Stimulated activated CD4-positive, alpha-beta T cell treated with anti-CD3 and anti-CD28 coated beads, Interleukin-2, amount 100 ng/mL, for 24 hours (primary cell): ENCODE measurements around the gene C1orf35.
"Not testable (repeated sequence)": the region's sequence is repeated elsewhere in the genome, so short reads cannot be mapped to it uniquely, and the experiment has no call there.

Experiments
- DNase-seq, 2 donors: peaks; one replicate each; pipeline ENCODE4 v3.0.0-alpha.2; 2020

Gene C1orf35

GRCh38 chr1:228142155-228142691, 39.1 kb upstream of the C1orf35 start:
- DNase-seq = no peak

DNA sequence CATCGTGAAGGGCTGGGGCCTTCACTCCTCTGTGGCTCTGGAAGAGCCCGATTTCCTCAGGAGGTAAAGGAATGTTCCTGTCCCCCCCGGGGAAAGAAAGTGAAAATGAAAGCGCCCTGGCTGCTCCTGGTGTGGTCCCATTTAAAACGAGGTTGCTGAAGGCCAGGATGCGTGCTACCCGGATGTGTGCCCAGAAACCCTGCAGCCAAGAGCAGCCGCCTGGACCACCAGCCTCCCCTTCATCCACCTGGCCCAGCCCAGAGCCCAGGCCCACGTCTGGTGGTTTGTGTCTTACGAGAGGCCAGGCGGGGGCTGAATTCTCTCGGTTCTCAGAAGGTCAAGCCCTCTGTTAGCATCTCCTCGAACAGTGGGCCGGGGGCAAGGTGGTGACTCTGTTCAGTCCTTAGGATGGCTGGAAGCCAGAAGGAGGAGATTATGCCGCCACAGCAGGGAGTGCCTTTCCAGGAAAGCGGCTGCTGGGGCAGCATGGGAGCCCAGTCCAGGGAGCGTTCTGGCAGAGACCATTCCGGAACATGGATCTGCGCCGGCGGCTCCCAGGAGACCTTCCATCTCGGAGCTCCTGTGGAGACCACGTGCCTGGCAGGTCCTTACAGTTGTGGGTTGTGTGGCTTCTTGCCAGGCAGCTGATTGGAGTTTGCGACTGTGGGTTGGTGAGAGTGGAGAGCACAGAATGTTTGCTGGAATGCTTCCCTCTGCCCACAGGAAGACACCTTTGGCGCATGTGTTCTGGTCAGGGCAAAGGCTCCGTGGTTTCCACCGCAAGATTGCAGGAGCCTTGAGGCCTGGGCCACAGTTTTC, 38.3 kb upstream of the C1orf35 start:
- peak in 1 of 2 donors; percentile 34 for DNase-seq

- DNase-seq = no peak
These were observed 37.6 kb upstream of the C1orf35 start for GRCh38 chr1:228140724-228141225.

GRCh38 chr1:228139931-228140723, 37.0 kb upstream of the C1orf35 start, which contains the start of gene GUK1:
Gene GUK1 (plus strand): TSS chr1:228140279. CDS start chr1:228140303, 24 bp downstream.
- peak; percentile 100 for DNase-seq

GRCh38 chr1:228139406-228139930, 36.3 kb upstream of the C1orf35 start:
- DNase-seq = no peak

- DNase-seq = no peak
These were observed 33.8 kb upstream of the C1orf35 start for GRCh38 chr1:228136901-228137300.

GRCh38 chr1:228134591-228134990, 31.5 kb upstream of the C1orf35 start:
- DNase-seq = no peak

DNA sequence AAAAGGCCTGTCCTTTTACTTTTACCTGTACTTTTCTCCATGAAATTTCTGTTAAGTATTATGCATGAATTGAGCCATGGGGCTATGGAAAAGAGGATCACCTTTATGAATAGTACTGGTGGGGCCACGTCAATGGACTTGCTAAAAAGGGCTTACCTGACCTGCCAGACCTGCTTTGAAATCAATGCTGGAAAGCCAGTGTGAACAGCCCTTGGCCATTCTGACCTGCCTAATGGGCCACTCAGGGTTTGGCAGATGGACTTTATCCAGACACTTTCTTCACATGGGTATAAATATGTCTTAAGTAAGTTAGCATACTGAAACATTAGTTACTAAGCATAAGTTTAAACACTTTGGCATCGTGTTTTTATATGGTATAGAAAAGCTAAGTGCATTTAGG, 28.6 kb upstream of the C1orf35 start:
- DNase-seq = no peak

DNA sequence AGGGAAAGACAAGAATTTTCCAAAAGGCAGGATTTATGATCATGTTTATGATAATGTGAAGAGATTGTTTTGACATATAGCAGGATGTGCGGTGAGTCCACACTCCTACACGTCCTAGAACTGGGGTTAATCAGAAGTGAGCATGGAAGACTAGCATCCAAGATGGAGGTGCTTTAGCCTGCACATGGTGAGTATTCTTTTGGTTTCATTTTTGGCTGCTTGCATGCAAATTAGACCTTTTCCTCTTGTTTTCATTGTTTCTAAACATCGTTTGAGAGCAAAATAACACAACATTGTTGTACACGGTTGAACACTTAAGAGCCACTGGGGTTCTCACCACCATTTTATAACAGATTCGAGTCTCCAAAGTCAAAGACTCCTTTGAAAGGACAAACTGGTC, 22.1 kb upstream of the C1orf35 start:
- no peak for DNase-seq

DNA sequence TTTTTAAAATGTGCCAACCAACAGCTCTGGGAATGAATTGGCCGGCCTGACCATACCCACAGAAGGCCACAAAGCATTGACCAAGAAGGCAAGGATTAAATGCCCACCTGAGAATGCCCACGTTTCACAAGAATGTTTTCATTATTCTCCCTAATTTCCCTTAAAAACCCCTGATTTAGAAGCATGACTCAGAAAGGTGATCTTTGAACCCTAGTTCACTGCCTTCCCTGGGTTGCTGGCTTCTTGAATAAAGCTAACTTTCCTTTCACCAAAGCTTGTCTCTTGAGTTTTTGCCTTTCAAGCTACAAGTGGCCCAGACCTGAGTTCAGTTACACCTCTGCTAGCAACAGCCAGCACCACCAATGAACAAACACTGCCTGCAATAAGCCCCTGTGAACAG, 20.4 kb upstream of the C1orf35 start:
- DNase-seq = no peak

GRCh38 chr1:228122921-228123441, 19.9 kb upstream of the C1orf35 start:
- no peak for DNase-seq

DNA sequence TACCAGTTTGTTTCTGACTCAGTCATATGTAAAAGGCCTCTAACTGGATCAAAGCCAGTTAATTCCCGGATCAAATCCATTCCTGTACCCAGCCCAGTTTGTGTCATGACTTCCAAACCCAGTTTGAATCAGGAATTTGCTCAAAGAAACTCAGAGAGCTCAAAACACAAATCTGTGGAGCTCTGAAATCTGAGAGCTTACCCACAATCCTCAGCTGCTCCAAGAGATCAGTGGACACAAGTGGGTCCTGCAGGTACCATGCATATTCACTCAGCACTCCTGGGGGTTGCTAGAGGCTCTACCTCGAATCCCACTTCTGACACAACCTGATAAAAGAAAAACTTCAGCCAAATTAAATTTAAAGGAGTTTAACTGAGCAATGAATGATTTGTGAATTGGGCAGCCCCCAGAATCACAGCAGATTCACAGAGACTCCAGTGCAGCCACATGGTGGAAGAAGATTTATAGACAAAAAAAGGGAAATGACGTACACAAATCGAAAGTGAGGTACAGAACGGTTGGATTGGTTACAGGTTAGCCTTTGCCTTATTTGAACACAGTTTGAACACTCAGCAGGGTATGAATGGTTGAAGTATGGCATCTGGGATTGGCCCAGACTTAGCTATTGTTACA, 17.8 kb upstream of the C1orf35 start:
- no peak for DNase-seq

- DNase-seq = no peak
These were observed 17.2 kb upstream of the C1orf35 start for GRCh38 chr1:228120351-228120750.

DNA sequence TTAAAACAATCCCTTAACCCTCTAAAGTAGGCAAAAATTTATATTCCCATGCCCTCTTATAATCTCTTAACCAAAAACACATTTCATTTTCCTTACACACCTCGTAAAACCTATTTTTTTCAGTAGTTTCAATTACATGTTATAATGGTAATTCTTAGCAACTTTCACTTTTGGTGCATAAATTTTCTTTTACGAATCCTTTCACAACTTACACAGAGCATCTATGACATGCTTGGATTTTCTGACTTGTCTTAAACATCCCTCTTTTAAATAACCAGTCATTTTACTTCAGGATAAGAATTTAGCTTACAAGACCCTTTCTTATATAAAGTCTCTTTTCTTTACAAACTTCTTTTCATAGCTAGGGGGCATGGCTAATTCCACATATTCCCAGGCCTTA, 14.9 kb upstream of the C1orf35 start:
- DNase-seq = no peak

DNA sequence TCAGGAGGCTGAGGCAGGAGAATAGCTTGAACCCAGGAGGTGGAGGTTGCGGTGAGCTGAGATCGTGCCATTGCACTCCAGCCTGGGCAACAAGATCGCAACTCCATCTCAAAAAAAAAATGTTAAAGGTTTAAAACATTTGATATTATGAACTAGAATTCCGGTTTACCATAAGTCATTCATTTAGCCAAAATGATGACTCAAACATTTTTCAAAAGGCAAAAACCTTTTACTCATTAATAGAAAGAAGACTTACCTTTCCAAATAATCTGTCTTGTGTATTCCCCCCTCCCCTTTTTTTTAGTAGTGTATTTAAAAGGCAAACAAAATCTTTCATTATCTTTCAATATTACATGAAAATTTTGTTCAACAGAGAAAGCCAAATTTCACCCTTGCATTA, 14.2 kb upstream of the C1orf35 start:
- DNase-seq = no peak

GRCh38 chr1:228114827-228115226, 11.7 kb upstream of the C1orf35 start:
- DNase-seq = no peak

DNA sequence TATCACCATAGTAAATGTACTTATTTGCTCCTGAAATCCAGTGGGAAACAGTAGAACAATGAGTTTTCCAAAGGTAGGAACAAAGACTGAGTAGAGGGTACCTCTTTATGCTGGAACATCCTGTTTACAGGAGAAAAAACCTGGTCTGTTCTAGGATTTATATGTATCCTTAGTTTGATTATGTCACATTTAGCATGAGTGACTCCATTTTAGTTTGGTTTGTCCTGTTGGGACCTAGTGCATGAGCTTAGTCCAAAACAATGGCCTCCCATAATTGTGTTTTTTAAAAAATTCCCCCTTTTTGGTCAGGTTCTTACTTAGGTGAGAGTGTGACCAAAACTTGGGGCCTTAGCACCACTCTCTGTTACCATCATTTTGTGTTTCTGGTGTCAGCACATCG, 9.5 kb upstream of the C1orf35 start:
- DNase-seq = no peak

GRCh38 chr1:228112167-228112566, 9.0 kb upstream of the C1orf35 start:
- no peak for DNase-seq

GRCh38 chr1:228111315-228111714, 8.2 kb upstream of the C1orf35 start:
- DNase-seq = not testable (repeated sequence)

DNA sequence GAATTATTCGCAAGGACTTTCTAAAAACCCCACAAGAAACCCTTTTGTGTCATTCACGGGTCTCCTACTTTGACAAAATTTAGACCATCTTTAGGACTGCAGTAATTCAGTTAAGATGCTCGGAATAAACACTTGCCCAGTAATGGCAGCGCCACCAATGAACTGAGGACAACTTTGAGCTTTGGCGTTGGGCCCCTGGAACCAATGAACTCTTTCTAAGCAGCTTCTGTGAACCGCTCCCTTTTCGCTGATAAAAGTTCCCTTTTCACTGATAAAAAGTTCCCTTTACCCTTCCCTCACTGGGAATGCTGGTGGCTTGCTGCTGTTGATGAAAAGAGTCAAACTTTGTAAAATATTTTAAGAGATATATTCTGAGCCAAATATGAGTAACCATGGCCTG, 7.4 kb upstream of the C1orf35 start:
- no peak for DNase-seq

DNA sequence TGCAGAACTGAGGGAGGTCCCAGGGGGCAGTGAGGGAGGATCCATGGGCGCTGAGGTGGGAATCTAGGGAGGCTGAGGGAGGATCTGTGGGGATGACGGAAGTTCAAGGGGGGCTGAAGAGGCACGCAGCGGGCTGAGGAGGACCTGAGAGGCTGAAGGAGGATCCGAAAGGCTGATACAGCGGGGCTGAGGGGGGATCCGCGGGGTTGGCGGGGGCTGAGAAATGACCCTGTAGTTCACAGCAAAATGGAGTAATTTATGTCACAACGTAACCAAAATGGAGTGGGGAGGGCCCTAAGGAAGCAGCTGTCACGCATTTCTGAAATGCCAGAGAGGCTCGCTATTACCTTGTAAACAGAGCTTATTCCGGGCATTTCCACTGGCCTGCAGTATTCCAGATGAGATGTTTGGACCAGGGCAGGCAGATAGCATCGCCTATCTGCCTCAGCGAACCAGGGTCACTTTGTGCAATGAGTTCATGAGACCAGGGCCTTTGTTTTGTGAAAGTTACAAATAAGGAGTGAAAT, 6.9 kb upstream of the C1orf35 start:
- no peak for DNase-seq
